ENCODE measurements around the gene NT5C2.

The NT5C2 gene

GRCh38 chr10:103154521-103155299 is 38.4 kb downstream of the NT5C2 start:
- Histone ChIP-seq H3K4me2 (ENCODE audit: low read length) (no peak overlapping the region), H3K36me3 (ENCODE audit: control insufficient read depth, low read length) (peaks cover 48% of the 10 kb centered on the region), H4K20me1 (ENCODE audit: control insufficient read depth, insufficient read depth, low read depth, low read length) (no peaks in the 10 kb centered on the region), H3K27me3 (ENCODE audit: control insufficient read depth, low read length) (no peaks in the 10 kb centered on the region), H3K9me3 (ENCODE audit: control insufficient read depth, insufficient read depth, low read length) (no peaks in the 10 kb centered on the region), H3K4me3 (ENCODE audit: low read length) (no peak overlapping the region), H3K4me1 (ENCODE audit: control insufficient read depth, low read length) (peaks cover 7% of the 10 kb centered on the region; the same call in 1 of the 2 replicates), H3F3A (ENCODE audit: control insufficient read depth, insufficient read depth) (peaks cover 4% of the 10 kb centered on the region; the same call in 1 of the 2 replicates), H3K27ac (ENCODE audit: low read depth, low read length) (no peak overlapping the region), H3K9me2 (replicated peaks; ENCODE audit: control insufficient read depth, low read length) (no peaks in the 10 kb centered on the region), H3K79me2 (ENCODE audit: control insufficient read depth, low read length) (peaks cover 59% of the 10 kb centered on the region)
- no peak for TF ChIP-seq EZH2phosphoT487 (IDR thresholded peaks at IDR 0.05; ENCODE audit: borderline replicate concordance, low read length)
- no peak for TF ChIP-seq CTCF (IDR thresholded peaks at IDR 0.05; ENCODE audit: low read depth, low read length, poor library complexity, severe bottlenecking)

GRCh38 chr10:103153302-103154197 is 39.5 kb downstream of the NT5C2 start:
- Histone ChIP-seq H3K79me2 (ENCODE audit: control insufficient read depth, low read length) (peaks cover 54% of the 10 kb centered on the region), H4K20me1 (ENCODE audit: control insufficient read depth, insufficient read depth, low read depth, low read length) (no peaks in the 10 kb centered on the region), H3K4me3 (ENCODE audit: low read length) (no peak overlapping the region), H3K27ac (ENCODE audit: low read depth, low read length) (no peak overlapping the region), H3K36me3 (ENCODE audit: control insufficient read depth, low read length) (peaks cover 42% of the 10 kb centered on the region), H3K27me3 (ENCODE audit: control insufficient read depth, low read length) (no peaks in the 10 kb centered on the region), H3K4me2 (ENCODE audit: low read length) (no peak overlapping the region), H3K9me2 (replicated peaks; ENCODE audit: control insufficient read depth, low read length) (no peaks in the 10 kb centered on the region), H3F3A (ENCODE audit: control insufficient read depth, insufficient read depth) (peaks cover 6% of the 10 kb centered on the region; the same call in 1 of the 2 replicates), H3K9me3 (ENCODE audit: control insufficient read depth, insufficient read depth, low read length) (no peaks in the 10 kb centered on the region), H3K4me1 (ENCODE audit: control insufficient read depth, low read length) (peaks cover 7% of the 10 kb centered on the region; the same call in 1 of the 2 replicates)
- TF ChIP-seq CTCF (IDR thresholded peaks at IDR 0.05; ENCODE audit: low read depth, low read length, poor library complexity, severe bottlenecking), result no peak
- no peak for TF ChIP-seq EZH2phosphoT487 (IDR thresholded peaks at IDR 0.05; ENCODE audit: borderline replicate concordance, low read length)

GRCh38 chr10:103149991-103150622 is 43.0 kb downstream of the NT5C2 start:
- 0 out of 2 replicates have a peak, but pooled peaks cover 3% of the 10 kb centered on the region for H3K4me1 ChIP-seq (ENCODE audit: control insufficient read depth, low read length)
- no peaks in the 10 kb centered on the region for H4K20me1 ChIP-seq (ENCODE audit: control insufficient read depth, insufficient read depth, low read depth, low read length)
- H3K27me3 ChIP-seq (ENCODE audit: control insufficient read depth, low read length), result no peaks in the 10 kb centered on the region
- H3K27ac ChIP-seq (ENCODE audit: low read depth, low read length), result no peak overlapping the region
- H3K79me2 ChIP-seq (ENCODE audit: control insufficient read depth, low read length), result peaks cover 52% of the 10 kb centered on the region
- H3K9me2 ChIP-seq (replicated peaks; ENCODE audit: control insufficient read depth, low read length), result no peaks in the 10 kb centered on the region
- H3F3A ChIP-seq (ENCODE audit: control insufficient read depth, insufficient read depth), result peaks cover 6% of the 10 kb centered on the region; the same call in 1 of the 2 replicates
- no peaks in the 10 kb centered on the region for H3K9me3 ChIP-seq (ENCODE audit: control insufficient read depth, insufficient read depth, low read length)
- no peak overlapping the region for H3K4me3 ChIP-seq (ENCODE audit: low read length)
- peaks cover 41% of the 10 kb centered on the region for H3K36me3 ChIP-seq (ENCODE audit: control insufficient read depth, low read length)
- no peak overlapping the region for H3K4me2 ChIP-seq (ENCODE audit: low read length)
- TF ChIP-seq EZH2phosphoT487 (IDR thresholded peaks at IDR 0.05; ENCODE audit: borderline replicate concordance, low read length), result no peak
- no peak for TF ChIP-seq CTCF (IDR thresholded peaks at IDR 0.05; ENCODE audit: low read depth, low read length, poor library complexity, severe bottlenecking)
